ENCODE results near the gene EGLN3.

- TF ChIP-seq CTCF (IDR thresholded peaks at IDR 0.05): no peak
- TF ChIP-seq POLR2A (IDR thresholded peaks at IDR 0.05): no peak
Measured at GRCh38 chr14:33932576-33933345, 18.1 kb downstream of the EGLN3 start.
